HCT116 (cell line): Measurements from ENCODE around the gene C3orf22.
"Not testable (repeated sequence)": the region's sequence is repeated elsewhere in the genome, so short reads cannot be mapped to it uniquely, and the experiment has no call there.

Experiments
- ATF3 ChIP-seq: IDR thresholded peaks from 2 replicates; pipeline ENCODE4 v1.6.1; 2012
- CTCF ChIP-seq, 3 experiments: fragments of 200-600 bp in 1 of 3; sonication (generic) in 1 of 3; IDR thresholded peaks in 2 of 3; conservative IDR thresholded peaks in 1 of 3; 2 replicates each; pipeline ENCODE4 v1.5.1; 2012 to 2017; ENCODE audit warnings: low read depth in 2 of 3, low read length in 2 of 3, antibody characterized with exemption in 1 of 3, borderline replicate concordance in 1 of 3, control low read depth in 1 of 3, mild to moderate bottlenecking in 1 of 3, mixed read lengths in 1 of 3, mixed run types in 1 of 3, moderate library complexity in 1 of 3; ENCODE audit not compliant: insufficient read depth in 1 of 3

GRCh38 chr3:126591515-126591914 lies 32.8 kb upstream of the C3orf22 start:
- TF ChIP-seq ATF3; CTCF (IDR thresholded peaks at IDR 0.05 in 2 of 3, conservative IDR thresholded peaks at IDR 0.05 in 1 of 3; ENCODE audit: borderline replicate concordance in 1 of 3, insufficient read depth in 1 of 3, low read depth in 2 of 3, low read length in 2 of 3): not testable (repeated sequence)
